CD8-positive, alpha-beta memory T cell (primary cell): ENCODE data around the gene TSBP1. TPM values are rescaled to one million over a fixed set of nuclear protein-coding genes. Genes with fewer than 3 reads are reported as not detected.
"Not testable (repeated sequence)": the region's sequence is repeated elsewhere in the genome, so short reads cannot be mapped to it uniquely, and the experiment has no call there.

Experiments used
- CTCF ChIA-PET: fragments of 350-600 bp; sonication (Branson Sonifier 250); formaldehyde crosslinking; loops from one replicate; lab custom pipeline; 2021; ENCODE audit warnings: antibody characterized with exemption; lab: Charles Lee
- POLR2A ChIA-PET: fragments of 350-600 bp; sonication (Branson Sonifier 250); formaldehyde crosslinking; loops from one replicate; lab custom pipeline; 2021; ENCODE audit warnings: antibody characterized with exemption; lab: Charles Lee
- DNase-seq, 5 donors: peaks; one replicate each; pipeline versions ENCODE4 v3.0.0 to v3.0.0-alpha.2; 2020 to 2022; ENCODE audit warnings: mixed read lengths in 1 of 5
- H3K27ac ChIP-seq: one replicate; pipeline ENCODE4 v1.7.0; 2013; ENCODE audit warnings: low read depth, mild to moderate bottlenecking, low read length, moderate library complexity
- H3K27me3 ChIP-seq: 2 replicates; pipeline ENCODE4 v1.7.0; 2013; ENCODE audit warnings: low read length, mild to moderate bottlenecking; ENCODE audit not compliant: insufficient read depth, poor library complexity, severe bottlenecking
- H3K36me3 ChIP-seq: 2 replicates; pipeline ENCODE4 v1.7.0; 2013; ENCODE audit warnings: mild to moderate bottlenecking, low read length, moderate library complexity; ENCODE audit not compliant: insufficient read depth
- H3K4me1 ChIP-seq: 2 replicates; pipeline ENCODE4 v1.7.0; 2013; ENCODE audit warnings: mild to moderate bottlenecking, low read length, moderate library complexity; ENCODE audit not compliant: insufficient read depth
- H3K4me3 ChIP-seq: 2 replicates; pipeline ENCODE4 v1.7.0; 2013; ENCODE audit warnings: mild to moderate bottlenecking, low read length
- H3K9me3 ChIP-seq: 2 replicates; pipeline ENCODE4 v1.7.0; 2013; ENCODE audit warnings: mild to moderate bottlenecking, low read length
- H3K27ac Mint-ChIP-seq, 8 donors: one replicate each; pipeline ENCODE4 v1.8.0; 2020 to 2021; ENCODE audit warnings: mixed read lengths in 8 of 8, mild to moderate bottlenecking in 6 of 8, inconsistent platforms in 3 of 8, moderate library complexity in 3 of 8
- H3K27me3 Mint-ChIP-seq, 2 donors: one replicate each; pipeline ENCODE4 v1.8.0; 2020 to 2021; ENCODE audit warnings: mixed read lengths in 2 of 2, mild to moderate bottlenecking in 1 of 2, moderate library complexity in 1 of 2
- H3K36me3 Mint-ChIP-seq, 3 donors: one replicate each; pipeline ENCODE4 v1.8.0; 2020 to 2021; ENCODE audit warnings: mixed read lengths in 3 of 3, inconsistent platforms in 1 of 3, mild to moderate bottlenecking in 1 of 3
- H3K4me1 Mint-ChIP-seq, 3 donors: one replicate each; pipeline ENCODE4 v1.8.0; 2020 to 2021; ENCODE audit warnings: mixed read lengths in 3 of 3, inconsistent platforms in 1 of 3, mild to moderate bottlenecking in 1 of 3
- H3K4me3 Mint-ChIP-seq, 7 donors: one replicate each; pipeline ENCODE4 v1.8.0; 2020 to 2021; ENCODE audit warnings: mixed read lengths in 7 of 7, mild to moderate bottlenecking in 6 of 7, moderate library complexity in 4 of 7, inconsistent platforms in 2 of 7
- H3K9me3 Mint-ChIP-seq, 5 donors: one replicate each; pipeline ENCODE4 v1.8.0; 2020 to 2022; ENCODE audit warnings: mixed read lengths in 5 of 5, mild to moderate bottlenecking in 3 of 5, moderate library complexity in 2 of 5, inconsistent platforms in 1 of 5
- polyA plus RNA-seq: library from polyadenylated mRNA; unstranded; fragments of 300-500 nt; fragmentation: Illumina TruSeq; gene quantifications from one replicate; pipeline ENCODE4 v1.2.3, GENCODE V29; 2021
- total RNA-seq, 2 experiments: library from RNA; stranded (reverse); gene quantifications; one replicate each; pipeline ENCODE4 v1.2.3, GENCODE V29; 2021

Gene TSBP1
- total and polyA plus RNA-seq, 3 experiments from 2014 or later = not detected

DNA sequence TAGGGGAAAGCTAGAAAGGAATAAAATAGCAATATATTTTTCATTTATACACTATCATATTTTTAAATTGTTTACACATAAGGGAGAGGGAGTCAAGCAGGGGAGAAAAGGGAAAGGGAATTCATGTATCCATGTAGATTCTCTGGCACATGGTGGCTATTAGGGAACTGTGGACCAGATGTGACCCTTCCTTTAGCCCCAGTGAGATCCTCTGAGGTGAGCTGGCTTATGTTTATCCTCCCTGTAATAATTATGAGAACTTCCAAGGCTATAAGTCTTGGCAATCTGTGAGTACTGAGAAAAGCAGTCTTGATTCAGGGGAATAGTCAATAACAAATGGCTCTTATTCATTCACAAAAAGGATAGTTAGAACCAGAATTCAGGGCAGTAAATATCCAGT, 42.6 kb downstream of the TSBP1 start:
- CTCF ChIA-PET = no interaction called here
- Histone ChIP-seq H3K27ac (no peak overlapping the region), H3K4me1 (no peaks in the 10 kb centered on the region), H3K9me3 (no peaks in the 10 kb centered on the region), H3K36me3 (no peaks in the 10 kb centered on the region), H3K27me3 (no peaks in the 10 kb centered on the region), H3K4me3 (no peak overlapping the region)
- Mint-ChIP-seq H3K9me3 (no peaks in the 10 kb centered on the region), H3K4me3 (peak overlapping the region in 1 of 7 donors; percentile 5), H3K27ac (no peak overlapping the region), H3K27me3 (peaks cover 8 to 24% of the 10 kb centered on the region in 2 donors), H3K4me1 (no peaks in the 10 kb centered on the region), H3K36me3 (no peaks in the 10 kb centered on the region)
- no peak for DNase-seq
- POLR2A ChIA-PET = no interaction called here

- Histone ChIP-seq H3K27ac (no peak overlapping the region), H3K4me1 (no peaks in the 10 kb centered on the region), H3K27me3 (no peaks in the 10 kb centered on the region), H3K36me3 (no peaks in the 10 kb centered on the region), H3K9me3 (no peaks in the 10 kb centered on the region), H3K4me3 (no peak overlapping the region)
- Mint-ChIP-seq H3K36me3 (no peaks in the 10 kb centered on the region), H3K4me1 (no peaks in the 10 kb centered on the region), H3K27me3 (peaks cover 8 to 22% of the 10 kb centered on the region in 2 donors), H3K9me3 (no peaks in the 10 kb centered on the region), H3K4me3 (no peak overlapping the region), H3K27ac (no peak overlapping the region)
- ChIA-PET POLR2A (no interaction called here), CTCF (no interaction called here)
- DNase-seq = no peak
These were observed 44.6 kb downstream of the TSBP1 start for GRCh38 chr6:32327103-32327502.

GRCh38 chr6:32318501-32318900, 53.2 kb downstream of the TSBP1 start:
- no peak overlapping the region for H3K27ac Mint-ChIP-seq
- no peaks in the 10 kb centered on the region for H3K36me3 Mint-ChIP-seq
- no peaks in the 10 kb centered on the region for H3K9me3 ChIP-seq
- H3K27ac ChIP-seq = no peak overlapping the region
- no peaks in the 10 kb centered on the region for H3K9me3 Mint-ChIP-seq
- no peak for DNase-seq
- H3K36me3 ChIP-seq = no peaks in the 10 kb centered on the region
- H3K27me3 Mint-ChIP-seq = peaks cover 10 to 45% of the 10 kb centered on the region in 2 donors
- POLR2A ChIA-PET = no interaction called here
- H3K4me3 Mint-ChIP-seq = no peak overlapping the region
- H3K27me3 ChIP-seq = no peaks in the 10 kb centered on the region
- no peaks in the 10 kb centered on the region for H3K4me1 ChIP-seq
- H3K4me3 ChIP-seq = no peak overlapping the region
- H3K4me1 Mint-ChIP-seq = no peaks in the 10 kb centered on the region
- CTCF ChIA-PET = no interaction called here

GRCh38 chr6:32317541-32317940, 54.2 kb downstream of the TSBP1 start:
- H3K4me1 Mint-ChIP-seq = no peaks in the 10 kb centered on the region
- no peaks in the 10 kb centered on the region for H3K9me3 ChIP-seq
- no peak overlapping the region for H3K27ac ChIP-seq
- no peak for DNase-seq
- no peak overlapping the region for H3K4me3 ChIP-seq
- ChIA-PET POLR2A (no interaction called here), CTCF (no interaction called here)
- no peaks in the 10 kb centered on the region for H3K4me1 ChIP-seq
- H3K36me3 Mint-ChIP-seq = no peaks in the 10 kb centered on the region
- no peak overlapping the region for H3K4me3 Mint-ChIP-seq
- no peaks in the 10 kb centered on the region for H3K36me3 ChIP-seq
- H3K27me3 Mint-ChIP-seq = peaks cover 10 to 46% of the 10 kb centered on the region in 2 donors
- H3K27ac Mint-ChIP-seq = no peak overlapping the region
- no peaks in the 10 kb centered on the region for H3K27me3 ChIP-seq
- H3K9me3 Mint-ChIP-seq = no peaks in the 10 kb centered on the region

DNA sequence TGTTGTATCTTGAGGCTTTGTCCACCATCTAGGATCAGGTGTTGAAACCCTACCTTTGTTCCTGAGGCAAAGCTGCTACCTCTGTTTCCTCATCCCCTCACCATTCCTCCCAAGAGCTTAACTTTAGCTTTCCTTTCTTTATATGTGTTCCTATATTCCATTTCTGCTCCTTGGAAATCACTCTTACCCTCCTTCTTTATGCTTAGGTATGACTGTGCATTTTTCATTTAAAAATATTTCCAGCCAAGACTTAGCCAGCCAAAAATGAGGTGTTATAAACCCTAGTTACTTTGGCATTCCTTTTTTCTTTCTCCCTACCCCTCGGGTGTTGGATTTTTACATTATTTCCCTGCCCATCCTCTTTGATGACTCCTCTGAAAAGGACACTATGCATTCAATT, 57.7 kb downstream of the TSBP1 start:
- Histone ChIP-seq H3K9me3 (no peaks in the 10 kb centered on the region), H3K36me3 (no peaks in the 10 kb centered on the region), H3K27ac (no peak overlapping the region), H3K4me1 (no peaks in the 10 kb centered on the region), H3K27me3 (no peaks in the 10 kb centered on the region), H3K4me3 (no peak overlapping the region)
- Mint-ChIP-seq H3K4me1 (no peaks in the 10 kb centered on the region), H3K9me3 (no peaks in the 10 kb centered on the region), H3K4me3 (no peak overlapping the region), H3K36me3 (no peaks in the 10 kb centered on the region), H3K27me3 (peaks cover 20 to 62% of the 10 kb centered on the region in 2 donors), H3K27ac (no peak overlapping the region)
- no peak for DNase-seq
- ChIA-PET POLR2A (no interaction called here), CTCF (no interaction called here)

DNA sequence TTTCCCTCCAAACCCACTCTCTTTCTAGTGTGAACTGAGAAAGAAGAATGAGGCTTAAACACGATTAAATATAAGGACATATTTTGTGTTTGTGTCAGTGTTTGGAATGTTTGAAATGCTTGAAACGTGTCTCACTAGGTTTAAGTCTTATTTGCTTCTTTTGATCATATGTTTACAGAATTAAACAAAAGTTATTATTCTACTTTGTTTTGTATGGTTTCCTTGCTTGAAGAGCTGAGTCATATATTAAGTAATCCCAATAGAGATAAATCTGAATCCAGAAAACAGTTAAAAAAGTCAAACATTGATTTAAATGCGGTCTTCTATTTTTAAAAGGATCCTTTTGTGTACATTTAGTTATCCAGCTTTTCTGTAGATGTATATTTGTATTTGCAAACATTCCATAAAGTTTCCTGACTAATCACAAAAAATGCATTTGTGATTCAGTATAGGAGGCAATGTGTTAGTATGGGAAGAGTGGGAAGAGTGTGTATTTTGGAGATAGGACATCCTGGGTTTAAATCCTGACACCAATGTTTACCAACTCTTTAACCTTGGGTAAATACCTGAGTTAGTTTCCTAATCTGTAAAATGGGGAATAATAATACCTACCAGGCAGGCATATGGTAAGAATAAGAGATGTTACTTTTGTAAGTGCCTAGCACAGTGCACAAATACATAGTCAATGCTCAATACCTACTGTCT, 72.9 kb downstream of the TSBP1 start:
- H3K27ac ChIP-seq = no peak overlapping the region
- CTCF ChIA-PET = no interaction called here
- POLR2A ChIA-PET = interaction anchor here (0.7 kb wide), 1 partner anchor 1750 kb away, joined by 4 read pairs; no protein-coding TSS in a partner anchor
- H3K9me3 Mint-ChIP-seq = no peaks in the 10 kb centered on the region
- H3K4me1 ChIP-seq = no peaks in the 10 kb centered on the region
- no peaks in the 10 kb centered on the region for H3K4me1 Mint-ChIP-seq
- H3K4me3 Mint-ChIP-seq = no peak overlapping the region
- no peak overlapping the region for H3K4me3 ChIP-seq
- H3K36me3 Mint-ChIP-seq = no peaks in the 10 kb centered on the region
- no peaks in the 10 kb centered on the region for H3K27me3 ChIP-seq
- no peak overlapping the region for H3K27ac Mint-ChIP-seq
- no peaks in the 10 kb centered on the region for H3K36me3 ChIP-seq
- H3K9me3 ChIP-seq = no peaks in the 10 kb centered on the region
- H3K27me3 Mint-ChIP-seq = peaks cover 11 to 52% of the 10 kb centered on the region in 2 donors
- DNase-seq = no peak

DNA sequence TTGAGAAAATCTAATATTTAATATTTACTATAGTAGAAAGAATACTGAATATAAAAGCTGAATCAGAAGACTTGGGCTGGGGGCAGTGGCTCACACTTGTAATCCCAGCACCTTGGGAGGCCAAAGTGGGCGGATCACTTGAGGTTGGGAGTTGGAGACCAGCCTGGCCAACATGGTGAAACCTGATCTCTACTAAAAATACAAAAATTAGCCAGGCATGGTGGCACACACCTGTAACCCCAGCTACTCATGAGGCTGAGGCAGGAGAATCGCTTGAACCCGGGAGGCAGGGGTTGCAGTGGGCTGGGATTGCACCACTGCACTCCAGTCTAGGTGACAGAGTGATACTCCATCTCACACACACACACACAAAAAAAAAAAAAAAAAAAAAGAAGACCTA, 76.7 kb downstream of the TSBP1 start:
- H3K27ac Mint-ChIP-seq, H3K36me3 ChIP-seq, H3K4me1 ChIP-seq, CTCF ChIA-PET, H3K4me3 ChIP-seq, H3K9me3 ChIP-seq, DNase-seq, H3K4me3 Mint-ChIP-seq, H3K4me1 Mint-ChIP-seq, H3K36me3 Mint-ChIP-seq, H3K27me3 ChIP-seq, H3K27ac ChIP-seq, H3K9me3 Mint-ChIP-seq: not testable (repeated sequence)
- POLR2A ChIA-PET = interaction anchor here (0.7 kb wide), 1 partner anchor 1468 kb away, joined by 6 read pairs; no protein-coding TSS in a partner anchor
- H3K27me3 Mint-ChIP-seq = peaks cover 14 to 74% of the 10 kb centered on the region in 2 donors

DNA sequence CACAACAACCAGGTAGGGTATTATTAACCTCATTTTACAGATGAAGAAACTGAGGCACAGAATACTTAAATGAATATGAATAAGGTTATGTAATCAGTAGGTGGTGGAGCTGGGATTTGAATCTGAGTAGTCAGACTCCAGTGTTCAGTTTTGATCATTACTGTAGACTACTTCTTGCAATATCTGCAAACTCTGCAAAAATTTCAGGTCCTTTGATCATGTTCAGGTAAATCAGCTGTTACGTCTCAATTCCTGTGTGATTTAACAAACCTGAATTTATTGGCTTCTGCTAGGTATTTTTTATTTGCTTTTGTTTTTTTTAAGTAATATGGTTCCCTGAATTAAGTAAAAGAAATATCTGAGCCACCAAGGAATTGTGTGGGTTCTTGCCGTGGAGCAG, 77.1 kb downstream of the TSBP1 start:
- Mint-ChIP-seq H3K27me3 (peaks cover 16 to 73% of the 10 kb centered on the region in 2 donors), H3K4me1 (no peaks in the 10 kb centered on the region), H3K4me3 (no peak overlapping the region), H3K9me3 (no peaks in the 10 kb centered on the region), H3K36me3 (no peaks in the 10 kb centered on the region), H3K27ac (no peak overlapping the region)
- H3K27me3 ChIP-seq = no peaks in the 10 kb centered on the region
- H3K4me1 ChIP-seq = no peaks in the 10 kb centered on the region
- no peak overlapping the region for H3K27ac ChIP-seq
- H3K9me3 ChIP-seq = no peaks in the 10 kb centered on the region
- H3K36me3 ChIP-seq = no peaks in the 10 kb centered on the region
- CTCF ChIA-PET = no interaction called here
- no peak for DNase-seq
- no peak overlapping the region for H3K4me3 ChIP-seq
- POLR2A ChIA-PET = no interaction called here
